Erythroblast (primary cell): Measurements from ENCODE around the gene SAMD5.

ENCODE experiments used
- GATA1 ChIP-seq: IDR thresholded peaks from 2 replicates; pipeline ENCODE4 v1.6.1; 2011; ENCODE audit warnings: low read depth, mild to moderate bottlenecking, control low read depth, low read length, moderate library complexity
- POLR2A ChIP-seq: IDR thresholded peaks from 2 replicates; pipeline ENCODE4 v1.6.1; 2011; ENCODE audit warnings: mild to moderate bottlenecking, low read length

- TF ChIP-seq POLR2A (no peak), GATA1 (no peak)
Measured at GRCh38 chr6:147566244-147566898, 57.9 kb downstream of the SAMD5 start.
